OCI-LY1 (cell line): ENCODE results near the gene NOSTRIN.

Experiments used
- H2AFZ ChIP-seq: fragments of 200-600 bp; sonication (generic), shearing (Covaris generic); 2 replicates; pipeline ENCODE4 v1.6.0; 2014; ENCODE audit warnings: antibody characterized with exemption, mild to moderate bottlenecking, low read length
- H3F3A ChIP-seq: fragments of 200-600 bp; sonication (generic), shearing (Covaris generic); 2 replicates; pipeline ENCODE4 v1.6.0; 2014; ENCODE audit warnings: mild to moderate bottlenecking, antibody characterized with exemption, low read length, moderate library complexity; ENCODE audit not compliant: insufficient read depth
- H3K27ac ChIP-seq: fragments of 200-600 bp; sonication (generic); 2 replicates; pipeline ENCODE4 v1.5.1; 2014; ENCODE audit warnings: low read length, mixed run types, mild to moderate bottlenecking, low read depth; ENCODE audit not compliant: poor library complexity, severe bottlenecking
- H3K27me3 ChIP-seq: fragments of 200-600 bp; sonication (generic); 2 replicates; pipeline ENCODE4 v1.6.0; 2014; ENCODE audit warnings: antibody characterized with exemption, mild to moderate bottlenecking, low read length, moderate library complexity; ENCODE audit not compliant: insufficient read depth
- H3K36me3 ChIP-seq: fragments of 200-600 bp; sonication (generic); 2 replicates; pipeline ENCODE4 v1.6.1; 2014; ENCODE audit warnings: mild to moderate bottlenecking, antibody characterized with exemption, low read length, moderate library complexity, mixed read lengths; ENCODE audit not compliant: insufficient read depth
- H3K4me1 ChIP-seq: fragments of 200-600 bp; sonication (generic); 2 replicates; pipeline ENCODE4 v1.5.1; 2014; ENCODE audit warnings: mild to moderate bottlenecking, low read length, moderate library complexity; ENCODE audit not compliant: insufficient read depth, severe bottlenecking
- H3K4me2 ChIP-seq: fragments of 200-600 bp; sonication (generic), shearing (Covaris generic); 2 replicates; pipeline ENCODE4 v1.6.1; 2014; ENCODE audit warnings: low read length
- H3K4me3 ChIP-seq: fragments of 200-600 bp; sonication (generic); 2 replicates; pipeline ENCODE4 v1.5.1; 2014; ENCODE audit warnings: low read length, low read depth, mild to moderate bottlenecking, mixed read lengths; ENCODE audit not compliant: poor library complexity, severe bottlenecking
- H3K79me2 ChIP-seq: fragments of 200-600 bp; shearing (Covaris generic); 2 replicates; pipeline ENCODE4 v1.6.1; 2016; ENCODE audit warnings: mixed run types, low read length, mixed read lengths; ENCODE audit not compliant: insufficient read depth
- H3K9ac ChIP-seq: fragments of 200-600 bp; sonication (generic), shearing (Covaris generic); 2 replicates; pipeline ENCODE4 v1.6.1; 2014; ENCODE audit warnings: mild to moderate bottlenecking, low read length, mixed read lengths
- H3K9me2 ChIP-seq: fragments of 200-600 bp; sonication (generic), shearing (Covaris generic); 2 replicates; pipeline ENCODE4 v1.6.1; 2014; ENCODE audit warnings: low read depth, mild to moderate bottlenecking, low read length, mixed read lengths
- H3K9me3 ChIP-seq: fragments of 200-600 bp; shearing (Covaris generic); 2 replicates; pipeline ENCODE4 v1.6.1; 2014; ENCODE audit warnings: low read length, mixed read lengths
- H4K20me1 ChIP-seq: fragments of 200-600 bp; sonication (generic), shearing (Covaris generic); 2 replicates; pipeline ENCODE4 v1.6.0; 2016; ENCODE audit warnings: mild to moderate bottlenecking, low read length; ENCODE audit not compliant: insufficient read depth
- CTCF ChIP-seq: fragments of 200-600 bp; sonication (generic), shearing (Covaris generic); IDR thresholded peaks from 2 replicates; pipeline ENCODE4 v1.5.1; 2017; ENCODE audit warnings: mild to moderate bottlenecking, antibody characterized with exemption, low read length, moderate library complexity, mixed read lengths
- EZH2 ChIP-seq: fragments of 200-600 bp; sonication (generic), shearing (Covaris generic); IDR thresholded peaks from 2 replicates; pipeline ENCODE4 v1.8.0; 2017; ENCODE audit warnings: borderline replicate concordance, mixed run types, mild to moderate bottlenecking, antibody characterized with exemption, low read length, moderate library complexity, mixed read lengths

Gene NOSTRIN

GRCh38 chr2:168894101-168894500 lies 91.7 kb downstream of the NOSTRIN start:
- H3K27me3 ChIP-seq = no peaks in the 10 kb centered on the region
- TF ChIP-seq EZH2 = no peak
- no peak for TF ChIP-seq CTCF
- H3K4me2 ChIP-seq = no peak overlapping the region

GRCh38 chr2:168894720-168895119 lies 92.3 kb downstream of the NOSTRIN start:
- peaks cover 7% of the 10 kb centered on the region for H3K4me1 ChIP-seq
- H3K27ac ChIP-seq = no peak overlapping the region
- H2AFZ ChIP-seq = no peak overlapping the region
- H3K4me3 ChIP-seq = no peak overlapping the region
- no peak overlapping the region for H3K9ac ChIP-seq
- no peaks in the 10 kb centered on the region for H3K36me3 ChIP-seq
- H3K9me3 ChIP-seq = no peaks in the 10 kb centered on the region
- H3K9me2 ChIP-seq = no peaks in the 10 kb centered on the region
- H3F3A ChIP-seq = no peaks in the 10 kb centered on the region
- H4K20me1 ChIP-seq = no peaks in the 10 kb centered on the region
- H3K27me3 ChIP-seq = no peaks in the 10 kb centered on the region
- no peak for TF ChIP-seq CTCF
- no peak for TF ChIP-seq EZH2
- peaks cover 2% of the 10 kb centered on the region for H3K79me2 ChIP-seq
- no peak overlapping the region for H3K4me2 ChIP-seq

More at GRCh38 chr2:168894101-168894500, 91.7 kb downstream of the NOSTRIN start:
- peaks cover 8% of the 10 kb centered on the region for H3K79me2 ChIP-seq
- peaks cover 12% of the 10 kb centered on the region for H3K4me1 ChIP-seq
- no peak overlapping the region for H2AFZ ChIP-seq
- H3K36me3 ChIP-seq = no peaks in the 10 kb centered on the region
- H3K9me2 ChIP-seq = no peaks in the 10 kb centered on the region
- no peaks in the 10 kb centered on the region for H3F3A ChIP-seq
- H3K27ac ChIP-seq = no peak overlapping the region
- H3K4me3 ChIP-seq = no peak overlapping the region
- H4K20me1 ChIP-seq = no peaks in the 10 kb centered on the region
- no peaks in the 10 kb centered on the region for H3K9me3 ChIP-seq
- no peak overlapping the region for H3K9ac ChIP-seq

- Histone ChIP-seq H3K27me3 (no peaks in the 10 kb centered on the region), H3K4me2 (no peak overlapping the region), H3K4me3 (no peak overlapping the region), H3K36me3 (no peaks in the 10 kb centered on the region), H3F3A (no peaks in the 10 kb centered on the region), H3K9me2 (no peaks in the 10 kb centered on the region), H3K79me2 (no peaks in the 10 kb centered on the region), H3K4me1 (peaks cover 3% of the 10 kb centered on the region), H3K9me3 (no peaks in the 10 kb centered on the region), H2AFZ (no peak overlapping the region), H3K27ac (no peak overlapping the region), H4K20me1 (no peaks in the 10 kb centered on the region), H3K9ac (no peak overlapping the region)
- no peak for TF ChIP-seq EZH2
- no peak for TF ChIP-seq CTCF
Measured at GRCh38 chr2:168895771-168896170, 93.3 kb downstream of the NOSTRIN start.
